Uterus (tissue), 4 donors: ENCODE measurements around the gene GNAT1. TPM values are rescaled to one million over a fixed set of nuclear protein-coding genes. Genes with fewer than 3 reads are reported as not detected.

Experiments
- DNase-seq, 2 donors: peaks; one replicate each; pipeline ENCODE4 v3.0.0-alpha.2; 2019 to 2020
- H3K27ac ChIP-seq, 2 donors: fragments of 200-600 bp; sonication (generic); 1 replicate in 1 of 2; 2 replicates in 1 of 2; pipeline ENCODE4 v1.5.1; 2016 to 2018
- H3K27me3 ChIP-seq, 2 donors: fragments of 200-600 bp; sonication (generic); one replicate each; pipeline ENCODE4 v1.5.1; 2018 to 2019; ENCODE audit warnings: control low read depth in 1 of 2
- H3K36me3 ChIP-seq, 2 donors: fragments of 200-600 bp; sonication (generic); one replicate each; pipeline ENCODE4 v1.5.1; 2019; ENCODE audit warnings: control low read depth in 1 of 2
- H3K4me1 ChIP-seq, 2 donors: fragments of 200-600 bp; sonication (generic); one replicate each; pipeline ENCODE4 v1.5.1; 2018 to 2019; ENCODE audit warnings: control low read depth in 1 of 2
- H3K4me3 ChIP-seq, 2 donors: fragments of 200-600 bp; sonication (generic); 1 replicate in 1 of 2; 2 replicates in 1 of 2; pipeline ENCODE4 v1.5.1; 2018 to 2019; ENCODE audit warnings: mild to moderate bottlenecking in 1 of 2
- H3K9me3 ChIP-seq, 2 donors: fragments of 200-600 bp; sonication (generic); one replicate each; pipeline ENCODE4 v1.5.1; 2019; ENCODE audit warnings: control low read depth in 1 of 2
- CTCF ChIP-seq, 4 experiments: fragments of 200-600 bp in 2 of 4; fragments of 450-650 bp in 2 of 4; sonication (generic) in 2 of 4; IDR thresholded peaks; one replicate each; pipeline ENCODE4 v1.5.1; 2016 to 2019; ENCODE audit warnings: antibody characterized with exemption in 4 of 4, mild to moderate bottlenecking in 2 of 4, moderate library complexity in 1 of 4
- POLR2A ChIP-seq, 2 donors: fragments of 450-650 bp; IDR thresholded peaks; one replicate each; pipeline ENCODE4 v1.6.1; 2016; ENCODE audit warnings: antibody characterized with exemption in 2 of 2, mild to moderate bottlenecking in 1 of 2, moderate library complexity in 1 of 2
- intact Hi-C: fragments of 100-400 bp; cut with DNase I; formaldehyde crosslinking; loops from one replicate; pipeline ENCODE4 v1.15.1; 2023; ENCODE audit warnings: low total_unique reads
- total RNA-seq, 4 donors: library from RNA; depleted of rRNA in 3 of 4; stranded (reverse); fragments of >200 nt in 3 of 4; gene quantifications; one replicate each; pipeline versions ENCODE4 v1.1.0 to v1.2.4, GENCODE V29; 2014 to 2023
- donor health status: DM: yes; HTN: yes; CAD: no.

Gene GNAT1
- total RNA-seq, 4 donors from 2014 or later: not detected

DNA sequence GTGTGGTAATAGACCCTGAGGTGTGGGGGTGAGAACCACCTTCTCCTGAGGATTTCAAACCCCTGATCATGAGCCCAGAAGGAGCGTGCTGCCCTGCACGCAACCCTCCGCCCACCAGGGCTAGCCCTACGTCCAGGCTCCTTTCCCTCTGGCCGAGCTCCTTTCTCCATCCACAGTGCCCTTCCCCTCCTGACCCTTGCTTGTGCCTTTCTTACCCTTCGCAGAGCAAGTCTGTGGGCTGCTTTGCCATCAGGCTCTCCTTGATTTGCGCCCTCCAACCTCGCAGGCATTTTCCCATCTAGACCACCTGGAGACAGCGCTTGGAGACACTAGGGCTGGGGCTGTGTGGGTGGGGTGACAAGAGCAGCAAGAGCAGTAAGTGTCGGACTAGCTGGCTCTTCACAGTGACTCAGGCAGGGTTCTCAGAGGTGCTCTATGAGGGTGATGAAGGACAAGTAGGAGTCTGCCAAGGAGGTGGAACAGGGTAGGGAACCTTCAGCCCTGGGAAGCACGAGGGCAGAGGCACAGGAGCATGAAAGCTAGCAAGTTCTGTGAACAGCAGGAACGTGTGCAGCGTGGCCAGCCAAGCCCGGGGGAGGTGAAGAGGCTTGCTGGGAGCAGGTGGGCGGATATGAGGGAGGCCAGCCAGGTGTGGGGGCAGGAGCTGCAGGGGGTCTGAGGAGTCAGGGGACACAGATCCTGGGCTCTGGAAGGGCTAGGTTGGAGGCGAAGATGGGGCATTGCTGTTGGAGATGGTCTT is 11.1 kb downstream of the GNAT1 start:
- H3K36me3 ChIP-seq: no peaks in the 10 kb centered on the region
- TF ChIP-seq POLR2A (IDR thresholded peaks at IDR 0.05) (no peak), CTCF (IDR thresholded peaks at IDR 0.05) (no peak)
- no peaks in the 10 kb centered on the region for H3K9me3 ChIP-seq
- no peak overlapping the region for H3K4me3 ChIP-seq
- peaks cover 0 to 13% of the 10 kb centered on the region in 2 donors for H3K4me1 ChIP-seq
- intact Hi-C loops: no loop called here
- peaks cover 14 to 17% of the 10 kb centered on the region in 2 donors for H3K27me3 ChIP-seq
- H3K27ac ChIP-seq: no peak overlapping the region
- DNase-seq: no peak

- no peak overlapping the region for H3K4me3 ChIP-seq
- no peaks in the 10 kb centered on the region for H3K9me3 ChIP-seq
- peaks cover 14 to 17% of the 10 kb centered on the region in 2 donors for H3K27me3 ChIP-seq
- intact Hi-C loops: no loop called here
- no peaks in the 10 kb centered on the region for H3K36me3 ChIP-seq
- peaks cover 0 to 13% of the 10 kb centered on the region in 2 donors for H3K4me1 ChIP-seq
- TF ChIP-seq CTCF (IDR thresholded peaks at IDR 0.05): no peak
- no peak for TF ChIP-seq POLR2A (IDR thresholded peaks at IDR 0.05)
- no peak for DNase-seq
- no peak overlapping the region for H3K27ac ChIP-seq
Measured at GRCh38 chr3:50203113-50203808, 11.9 kb downstream of the GNAT1 start.

DNA sequence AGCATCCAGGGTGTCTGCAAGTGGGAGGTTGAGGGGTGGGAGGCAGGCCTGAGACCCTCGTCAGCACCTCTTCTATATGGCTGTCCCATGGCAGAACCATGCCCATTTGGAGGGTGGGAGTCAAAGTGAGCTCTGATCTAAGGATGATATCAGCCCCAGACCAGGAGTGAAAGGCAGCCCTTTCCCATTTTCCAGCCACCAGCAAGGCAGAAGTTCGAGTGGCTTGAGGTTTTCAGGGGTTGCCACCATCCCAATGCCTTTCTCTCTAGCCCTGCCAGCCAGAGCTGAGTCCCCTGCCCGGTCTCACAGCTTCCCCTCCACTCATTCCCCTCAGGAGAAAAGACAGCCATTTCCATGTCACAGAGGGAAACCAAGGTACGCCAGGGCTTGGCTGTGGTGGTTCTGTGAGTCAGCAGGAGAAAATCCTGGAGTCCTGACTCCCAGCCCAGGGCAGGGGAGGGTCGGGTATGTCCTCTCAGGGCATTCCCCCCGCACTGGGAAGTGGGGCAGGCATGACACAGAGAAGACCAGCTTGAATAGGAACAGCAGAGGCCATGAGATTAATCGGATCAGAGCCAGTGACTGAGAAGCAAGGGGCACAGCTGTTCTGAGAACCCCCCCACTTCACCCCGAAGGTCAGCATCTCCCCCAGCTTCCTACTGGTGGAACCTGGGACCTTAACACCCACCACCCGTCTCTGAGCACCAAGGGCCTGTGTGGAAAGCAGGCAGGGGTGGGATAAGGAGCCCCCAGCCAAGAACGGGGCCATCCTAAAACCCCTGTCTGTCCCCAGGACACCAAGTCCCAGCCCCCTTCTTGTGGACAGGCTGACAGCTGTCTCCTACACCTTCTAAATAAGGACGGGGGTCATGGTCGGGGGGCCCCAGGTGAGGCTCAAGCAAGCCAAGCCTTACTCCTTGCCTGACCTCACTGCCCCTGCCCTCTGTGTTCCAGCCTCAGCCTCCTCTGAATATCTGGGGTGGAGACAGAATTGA is 12.7 kb downstream of the GNAT1 start:
- intact Hi-C loops: no loop called here
- no peak for DNase-seq
- H3K36me3 ChIP-seq: no peaks in the 10 kb centered on the region
- H3K27me3 ChIP-seq: peaks cover 14 to 17% of the 10 kb centered on the region in 2 donors
- H3K4me1 ChIP-seq: peaks cover 0 to 13% of the 10 kb centered on the region in 2 donors
- TF ChIP-seq CTCF (IDR thresholded peaks at IDR 0.05) (no peak), POLR2A (IDR thresholded peaks at IDR 0.05) (no peak)
- H3K9me3 ChIP-seq: no peaks in the 10 kb centered on the region
- no peak overlapping the region for H3K4me3 ChIP-seq
- H3K27ac ChIP-seq: no peak overlapping the region

DNA sequence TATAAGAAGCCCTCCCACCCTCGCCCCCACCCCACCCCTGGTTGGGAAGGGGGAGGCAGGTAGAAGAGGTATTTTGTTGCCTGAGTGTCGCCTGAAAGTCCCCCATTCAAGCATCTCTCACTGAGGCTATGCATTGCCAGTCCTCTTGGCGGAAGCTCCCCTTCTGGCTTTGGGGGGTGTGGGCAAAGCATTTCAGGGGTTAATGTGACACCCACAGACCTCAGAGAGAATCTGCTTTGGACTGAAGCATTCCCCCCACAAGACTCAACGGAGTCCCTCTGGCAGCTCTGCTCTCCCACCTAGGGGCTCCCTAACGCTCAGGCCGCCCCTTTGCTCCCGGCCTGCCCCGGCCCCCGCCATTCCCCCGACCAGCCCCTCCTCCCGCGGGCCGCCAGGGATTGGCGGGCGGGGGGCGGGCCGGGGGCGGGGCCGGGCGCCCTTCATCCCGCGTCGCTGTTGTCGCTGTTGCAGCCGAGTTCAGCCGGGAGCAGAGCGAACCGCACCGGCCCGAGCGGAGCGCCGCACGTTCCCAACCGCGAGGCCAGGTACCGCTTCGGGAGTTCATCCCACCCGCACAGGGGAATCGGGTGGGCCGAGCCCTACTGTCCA is 13.5 kb downstream of the GNAT1 start, which contains the start of gene SLC38A3:
Gene SLC38A3, plus strand, starts transcription at position 468 of the 609 bp plus-strand sequence. CDS start 8,929 bp downstream, outside the sequence.
- no peak within 1 kb of the TSS for H3K27ac ChIP-seq
- peak within 1 kb of the TSS; percentile 30 to 42 for H3K4me3 ChIP-seq
- no peaks in the 10 kb centered on the region for H3K36me3 ChIP-seq
- H3K27me3 ChIP-seq: peaks cover 14 to 17% of the 10 kb centered on the region in 2 donors
- DNase-seq: no peak
- peaks cover 0 to 13% of the 10 kb centered on the region in 2 donors for H3K4me1 ChIP-seq
- no peaks in the 10 kb centered on the region for H3K9me3 ChIP-seq
- TF ChIP-seq POLR2A (IDR thresholded peaks at IDR 0.05) (no peak), CTCF (IDR thresholded peaks at IDR 0.05) (no peak)
- intact Hi-C loops: no loop called here
